ENCODE results near the gene MAP3K9. TPM values are rescaled to one million over a fixed set of nuclear protein-coding genes. Genes with fewer than 3 reads are reported as not detected.

The MAP3K9 gene
- total and polyA plus RNA-seq, 2 of the 8 experiments (the other 6 are each of a cell fraction or from before 2014, with no cell fraction given), result 9.8 to 24.7 TPM

GRCh38 chr14:70726651-70727375, 82.5 kb downstream of the MAP3K9 start:
- Histone ChIP-seq H4K8ac (ENCODE audit: extremely low read depth, insufficient read depth, low read length) (no peak overlapping the region), H4K20me1 (replicated peaks in 1 of 2; ENCODE audit: control insufficient read depth in 1 of 2, insufficient read depth in 2 of 2, low read length in 2 of 2) (peaks cover 0 to 2% of the 10 kb centered on the region in 2 experiments), H2BK120ac (replicated peaks; ENCODE audit: low read depth, low read length) (no peak overlapping the region), H4K5ac (ENCODE audit: insufficient read length, low read depth, low read length) (no peak overlapping the region), H3K23ac (ENCODE audit: insufficient read length) (no peak overlapping the region), H3K23me2 (ENCODE audit: low read depth, low read length) (no peaks in the 10 kb centered on the region), H2BK20ac (ENCODE audit: low read length) (no peak overlapping the region), H4K91ac (replicated peaks; ENCODE audit: insufficient read length, low read length) (no peak overlapping the region), H2AFZ (ENCODE audit: low read length) (no peak overlapping the region), H2BK12ac (ENCODE audit: low read depth, low read length) (no peak overlapping the region), H3K56ac (replicated peaks; ENCODE audit: insufficient read length, low read depth, low read length) (no peak overlapping the region), H2BK5ac (ENCODE audit: low read depth, low read length) (no peak overlapping the region), H3K27ac (ENCODE audit: low read depth, low read length) (peak overlapping the region; percentile 24; the same call in 1 of the 2 replicates), H3K9me3 (ENCODE audit: insufficient read depth in 2 of 2, low read depth in 1 of 2, low read length in 1 of 2) (no peaks in the 10 kb centered on the region), H3K79me1 (ENCODE audit: low read depth, low read length) (no peaks in the 10 kb centered on the region), H3K27me3 (replicated peaks in 1 of 4; ENCODE audit: control insufficient read depth in 3 of 4, extremely low read depth in 1 of 4, insufficient read depth in 3 of 4, low read length in 3 of 4) (no peaks in the 10 kb centered on the region), H3K4ac (replicated peaks; ENCODE audit: insufficient read length, low read depth, low read length) (no peak overlapping the region), H3K4me1 (replicated peaks in 1 of 4; ENCODE audit: control insufficient read depth in 3 of 4, insufficient read depth in 4 of 4, low read length in 3 of 4) (0 out of 7 replicates have a peak, but pooled peaks cover 0 to under 1% (median 0%) of the 10 kb centered on the region in 4 experiments), H2BK15ac (ENCODE audit: low read length) (no peak overlapping the region), H3K4me2 (ENCODE audit: insufficient read depth in 1 of 2, low read depth in 2 of 2, low read length in 2 of 2) (no peak overlapping the region), H3K4me3 (ENCODE audit: extremely low read depth in 1 of 4, insufficient read depth in 2 of 4, low read depth in 3 of 4, low read length in 4 of 4) (no peak overlapping the region), H3K79me2 (ENCODE audit: control insufficient read depth in 1 of 2, insufficient read depth in 2 of 2, low read length in 2 of 2) (no peaks in the 10 kb centered on the region), H3K36me3 (ENCODE audit: control insufficient read depth in 2 of 4, insufficient read depth in 4 of 4, low read length in 3 of 4) (peaks cover 0 to 23% (median 12%) of the 10 kb centered on the region in 4 experiments; a peak in 7 of 8 replicates), H3K18ac (ENCODE audit: extremely low read depth, low read length) (no peak overlapping the region), H3K9ac (replicated peaks in 1 of 4; ENCODE audit: extremely low read depth in 1 of 4, low read depth in 3 of 4, low read length in 3 of 4) (no peak overlapping the region), H3K14ac (ENCODE audit: insufficient read length) (no peak overlapping the region), H2AK5ac (ENCODE audit: low read depth, low read length) (no peak overlapping the region)
- FAIRE-seq (no peak), DNase-seq (ENCODE audit: low read depth in 1 of 2, low spot score in 2 of 2) (no peak)
- POLR2A ChIA-PET (ENCODE audit: partially characterized antibody), result interaction anchor here (0.9 to 1.5 kb wide), 2 partner anchors 18 to 83 kb away, joined by 3 read pairs; no protein-coding TSS in a partner anchor
- WGBS, 2 experiments (ENCODE audit: extremely low coverage in 1 of 2, insufficient coverage in 1 of 2, insufficient read length in 1 of 2, insufficient replicate concordance in 2 of 2, low coverage in 1 of 2, low lambda C conversion rate in 2 of 2, missing lambda C conversion rate in 1 of 2), result 97% methylated on average over 6 of the region's 6 CpGs; no CpG with 5 or more reads in 1 of the 2 experiments
- CTCF ChIA-PET (ENCODE audit: partially characterized antibody), result interaction anchor here (0.6 to 3.3 kb wide), 3 partner anchors 13 to 49 kb away, joined by 3 to 11 read pairs (median 4); no protein-coding TSS in a partner anchor
- TF ChIP-seq NANOG (IDR thresholded peaks at IDR 0.05; ENCODE audit: insufficient read depth, low read depth, low read length, poor library complexity, severe bottlenecking), result no peak
- TF ChIP-seq TCF12 (IDR thresholded peaks at IDR 0.05; ENCODE audit: low read depth, low read length), result no peak
- TF ChIP-seq, protein P1, sequence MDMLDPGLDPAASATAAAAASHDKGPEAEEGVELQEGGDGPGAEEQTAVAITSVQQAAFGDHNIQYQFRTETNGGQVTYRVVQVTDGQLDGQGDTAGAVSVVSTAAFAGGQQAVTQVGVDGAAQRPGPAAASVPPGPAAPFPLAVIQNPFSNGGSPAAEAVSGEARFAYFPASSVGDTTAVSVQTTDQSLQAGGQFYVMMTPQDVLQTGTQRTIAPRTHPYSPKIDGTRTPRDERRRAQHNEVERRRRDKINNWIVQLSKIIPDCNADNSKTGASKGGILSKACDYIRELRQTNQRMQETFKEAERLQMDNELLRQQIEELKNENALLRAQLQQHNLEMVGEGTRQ (IDR thresholded peaks at IDR 0.05; ENCODE audit: low read length), result no peak
- no peak for TF ChIP-seq RFX5 (IDR thresholded peaks at IDR 0.05; ENCODE audit: borderline replicate concordance, low read depth, low read length)
- TF ChIP-seq, protein P2, sequence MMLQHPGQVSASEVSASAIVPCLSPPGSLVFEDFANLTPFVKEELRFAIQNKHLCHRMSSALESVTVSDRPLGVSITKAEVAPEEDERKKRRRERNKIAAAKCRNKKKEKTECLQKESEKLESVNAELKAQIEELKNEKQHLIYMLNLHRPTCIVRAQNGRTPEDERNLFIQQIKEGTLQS (IDR thresholded peaks at IDR 0.05; ENCODE audit: insufficient read depth, low read depth, low read length), result no peak
- no peak for TF ChIP-seq CBX8 (IDR thresholded peaks at IDR 0.05; ENCODE audit: borderline replicate concordance, low read depth, low read length)
- TF ChIP-seq CTBP2 (IDR thresholded peaks at IDR 0.05; ENCODE audit: borderline replicate concordance, insufficient read depth, insufficient read length, low read length), result no peak
- no peak for TF ChIP-seq FOSL1 (IDR thresholded peaks at IDR 0.05; ENCODE audit: insufficient read depth, low read depth, low read length)
- TF ChIP-seq SIX5 (IDR thresholded peaks at IDR 0.05; ENCODE audit: low read depth, low read length), result no peak

Measured in H1 (cell line).